Coronary artery (tissue), 2 donors: Measurements from ENCODE around the gene GRM5.

Experiments
- DNase-seq: peaks from one replicate; pipeline ENCODE4 v3.0.0-alpha.2; 2017; ENCODE audit warnings: low spot score
- H3K27ac ChIP-seq, 2 donors: fragments of 200-600 bp; sonication (generic); one replicate each; pipeline ENCODE4 v1.5.1; 2016 to 2019
- H3K4me3 ChIP-seq: fragments of 200-600 bp; sonication (generic); 2 replicates; pipeline ENCODE4 v1.5.1; 2016; ENCODE audit warnings: mild to moderate bottlenecking, moderate library complexity
- CTCF ChIP-seq: fragments of 200-600 bp; sonication (generic); IDR thresholded peaks from one replicate; pipeline ENCODE4 v1.5.1; 2019; ENCODE audit warnings: antibody characterized with exemption

GRM5 gene

DNA sequence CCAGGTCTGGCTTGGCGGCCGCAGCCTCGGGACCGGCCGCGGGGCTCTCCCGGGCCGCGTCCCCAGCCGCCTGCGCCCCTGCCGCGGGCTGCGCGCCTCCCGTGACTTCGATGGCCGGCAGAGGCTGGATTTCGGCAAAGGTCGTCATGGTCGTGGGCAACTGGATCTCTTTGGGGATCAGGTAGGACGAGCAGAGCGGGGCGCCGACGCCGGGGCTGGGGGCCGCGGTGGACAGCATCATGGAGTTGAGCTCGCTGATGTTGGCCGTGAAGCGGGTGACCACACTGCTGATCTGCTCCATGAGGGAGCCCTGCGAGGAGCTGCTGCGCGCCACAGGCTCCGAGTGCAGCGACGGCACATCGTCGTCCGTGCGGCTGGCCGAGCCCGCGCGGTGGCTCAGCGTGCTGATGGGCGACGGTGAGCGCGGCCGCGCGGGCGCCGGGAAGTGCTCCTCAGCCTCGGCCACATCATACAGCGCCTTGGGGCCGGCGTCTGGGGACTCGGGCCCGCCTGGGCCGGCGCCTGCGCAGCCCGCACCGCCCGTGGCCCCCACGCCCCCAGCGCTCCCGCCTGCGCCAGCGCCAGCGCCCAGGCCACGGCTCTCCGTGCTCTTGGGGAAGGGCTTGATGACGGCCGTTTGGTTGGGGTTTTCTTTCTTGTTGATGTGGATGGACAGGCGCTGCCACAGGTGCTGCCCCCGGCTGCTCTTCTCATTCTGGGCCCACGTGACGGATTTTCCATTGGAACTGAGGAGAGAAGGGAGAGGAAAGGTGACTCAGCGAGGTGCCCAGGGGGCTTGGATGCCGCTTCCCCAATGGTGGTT is 556.8 kb downstream of the GRM5 start:
- Histone ChIP-seq H3K27ac (no peak overlapping the region), H3K4me3 (peak overlapping the region; percentile 72)
- DNase-seq, result no peak
- TF ChIP-seq CTCF, result no peak

GRCh38 chr11:88508418-88508758 is 557.4 kb downstream of the GRM5 start:
- no peak for TF ChIP-seq CTCF
- peak overlapping the region; percentile 72 for H3K4me3 ChIP-seq
- H3K27ac ChIP-seq, result no peak overlapping the region
- DNase-seq, result no peak

GRCh38 chr11:88507771-88508417 is 557.9 kb downstream of the GRM5 start:
- no peak for TF ChIP-seq CTCF
- peak overlapping the region; percentile 72 for H3K4me3 ChIP-seq
- no peak overlapping the region for H3K27ac ChIP-seq
- no peak for DNase-seq

DNA sequence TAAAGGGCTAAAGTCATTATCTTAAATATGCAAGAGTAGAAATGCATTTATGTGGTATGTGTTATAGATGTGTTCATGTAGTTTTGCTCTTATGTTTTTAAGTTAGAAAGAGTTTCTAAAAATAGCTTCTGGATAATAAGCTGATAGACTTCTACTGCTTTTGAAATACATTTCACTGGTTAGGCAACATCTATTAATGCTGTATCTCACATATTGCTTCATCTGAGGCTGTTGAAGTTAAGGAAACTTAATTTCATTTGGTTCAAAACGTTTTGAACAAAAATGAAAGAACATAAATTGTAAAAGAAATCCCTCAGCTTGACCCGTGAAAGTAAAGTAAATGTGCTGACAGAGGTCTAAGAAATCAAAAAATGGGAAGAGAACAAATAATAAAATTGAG is 564.2 kb downstream of the GRM5 start:
- no peak for DNase-seq
- no peak for TF ChIP-seq CTCF
- no peak overlapping the region for H3K4me3 ChIP-seq
- no peak overlapping the region for H3K27ac ChIP-seq

GRCh38 chr11:88495836-88496235 is 569.9 kb downstream of the GRM5 start:
- DNase-seq, result no peak
- no peak for TF ChIP-seq CTCF
- Histone ChIP-seq H3K4me3 (no peak overlapping the region), H3K27ac (no peak overlapping the region)

GRCh38 chr11:88494848-88495247 is 570.9 kb downstream of the GRM5 start:
- TF ChIP-seq CTCF, result no peak
- no peak overlapping the region for H3K4me3 ChIP-seq
- no peak overlapping the region for H3K27ac ChIP-seq
- DNase-seq, result no peak

DNA sequence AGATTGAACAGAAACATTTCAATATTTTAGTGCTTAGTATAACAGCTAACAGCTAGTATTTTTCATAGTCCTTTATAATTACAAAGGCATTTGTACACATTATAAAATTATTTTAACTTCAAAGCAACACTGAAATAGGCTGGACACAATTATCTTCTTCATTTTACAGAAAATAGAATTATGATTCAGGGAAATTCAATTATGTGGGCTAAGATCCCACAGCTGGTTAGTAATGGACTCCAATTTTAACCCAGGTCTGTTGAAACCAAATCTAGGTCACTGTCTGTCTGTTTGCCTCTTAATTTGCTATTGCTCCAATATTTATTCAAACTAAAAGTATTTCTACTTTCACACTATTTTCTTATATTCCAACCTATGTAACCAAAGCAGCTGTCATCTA is 574.1 kb downstream of the GRM5 start:
- no peak overlapping the region for H3K27ac ChIP-seq
- H3K4me3 ChIP-seq, result no peak overlapping the region
- DNase-seq, result no peak
- no peak for TF ChIP-seq CTCF
